WTC11 (cell line): ENCODE measurements around the gene NTN4. TPM values are rescaled to one million over a fixed set of nuclear protein-coding genes. Genes with fewer than 3 reads are reported as not detected.

Experiments
- ATAC-seq: fragments of 200-7000 bp; cut with Tn5 transposase; 2 replicates; pipeline ENCODE4 v1.10.0; 2021; ENCODE audit warnings: mild to moderate bottlenecking, moderate library complexity
- CTCF ChIA-PET: fragments of 300-600 bp; sonication (Branson Sonifier 250); formaldehyde crosslinking; loops from one replicate; lab custom pipeline; 2021; ENCODE audit warnings: antibody characterized with exemption; lab: Charles Lee
- POLR2A ChIA-PET: fragments of 350-600 bp; sonication (Branson Sonifier 250); formaldehyde crosslinking; loops from one replicate; lab custom pipeline; 2021; ENCODE audit warnings: antibody characterized with exemption; lab: Charles Lee
- DNase-seq: peaks from one replicate; pipeline ENCODE4 v3.0.0; 2021; ENCODE audit warnings: low spot score
- H3K27ac Mint-ChIP-seq: 2 replicates; pipeline ENCODE4 v1.8.0; 2021; ENCODE audit warnings: mixed read lengths
- H3K27me3 Mint-ChIP-seq: 2 replicates; pipeline ENCODE4 v1.8.0; 2021; ENCODE audit warnings: low read depth, mild to moderate bottlenecking, moderate library complexity, mixed read lengths
- H3K36me3 Mint-ChIP-seq: 2 replicates; pipeline ENCODE4 v1.8.0; 2021; ENCODE audit warnings: mixed read lengths
- H3K4me1 Mint-ChIP-seq: 2 replicates; pipeline ENCODE4 v1.8.0; 2022; ENCODE audit warnings: mixed read lengths
- H3K4me3 Mint-ChIP-seq: 2 replicates; pipeline ENCODE4 v1.8.0; 2021; ENCODE audit warnings: mild to moderate bottlenecking, moderate library complexity, mixed read lengths
- H3K9me3 Mint-ChIP-seq: 2 replicates; pipeline ENCODE4 v1.8.0; 2021; ENCODE audit warnings: mixed read lengths
- CREM ChIP-seq: sonication (generic); formaldehyde crosslinking; IDR thresholded peaks from 2 replicates; pipeline ENCODE4 v1.8.1; 2022; ENCODE audit warnings: mild to moderate bottlenecking, missing genetic modification reagents, moderate library complexity
- EMX1 ChIP-seq: fragments of 250-450 bp; sonication (Bioruptor Pico); IDR thresholded peaks from 2 replicates; pipeline ENCODE4 v1.8.0; 2021; ENCODE audit warnings: mild to moderate bottlenecking
- FOXP1 ChIP-seq: sonication (generic); formaldehyde crosslinking; IDR thresholded peaks from 2 replicates; pipeline ENCODE4 v1.8.0; 2022; ENCODE audit warnings: missing genetic modification reagents, mild to moderate bottlenecking, moderate library complexity, borderline replicate concordance
- GABPB1 ChIP-seq: sonication (generic); formaldehyde crosslinking; IDR thresholded peaks from 2 replicates; pipeline ENCODE4 v1.8.1; 2023; ENCODE audit warnings: mild to moderate bottlenecking, missing genetic modification reagents
- IRF2 ChIP-seq: sonication (generic); formaldehyde crosslinking; IDR thresholded peaks from 2 replicates; pipeline ENCODE4 v1.8.0; 2022; ENCODE audit warnings: low read depth, missing genetic modification reagents, borderline replicate concordance
- NFYB ChIP-seq: sonication (generic); formaldehyde crosslinking; conservative IDR thresholded peaks from 2 replicates; pipeline ENCODE4 v1.8.0; 2022; ENCODE audit warnings: low read depth, missing genetic modification reagents
- NR1H2 ChIP-seq: sonication (generic); formaldehyde crosslinking; IDR thresholded peaks from 2 replicates; pipeline ENCODE4 v1.9.0; 2021; ENCODE audit warnings: mild to moderate bottlenecking, moderate library complexity, missing genetic modification reagents
- SP1 ChIP-seq: sonication (generic); formaldehyde crosslinking; conservative IDR thresholded peaks from 2 replicates; pipeline ENCODE4 v1.8.1; 2022; ENCODE audit warnings: missing genetic modification reagents
- TP53 ChIP-seq: sonication (generic); formaldehyde crosslinking; IDR thresholded peaks from 2 replicates; pipeline ENCODE4 v1.8.1; 2023; ENCODE audit warnings: mild to moderate bottlenecking, missing genetic modification reagents
- ZNF232 ChIP-seq: sonication (generic); formaldehyde crosslinking; IDR thresholded peaks from 2 replicates; pipeline ENCODE4 v1.8.0; 2022; ENCODE audit warnings: mild to moderate bottlenecking, missing genetic modification reagents
- ZNF317 ChIP-seq: sonication (generic); formaldehyde crosslinking; IDR thresholded peaks from 2 replicates; pipeline ENCODE4 v1.8.1; 2023; ENCODE audit warnings: low read depth, mild to moderate bottlenecking, moderate library complexity, missing genetic modification reagents, borderline replicate concordance
- ZNF416 ChIP-seq: fragments of 250-450 bp; sonication (Bioruptor Pico); IDR thresholded peaks from 2 replicates; pipeline ENCODE4 v1.9.0; 2021; ENCODE audit warnings: mild to moderate bottlenecking, inconsistent platforms
- total RNA-seq: library from RNA; stranded (reverse); gene quantifications from 3 replicates; pipeline ENCODE4 v1.2.3, GENCODE V29; 2021
- TF ChIP-seq, protein P1 (sequence below): sonication (generic); formaldehyde crosslinking; IDR thresholded peaks from 2 replicates; pipeline ENCODE4 v1.8.1; 2022; ENCODE audit warnings: missing genetic modification reagents, borderline replicate concordance
- TF ChIP-seq, protein P2 (sequence below): sonication (generic); formaldehyde crosslinking; IDR thresholded peaks from 2 replicates; pipeline ENCODE4 v1.8.1; 2022; ENCODE audit warnings: mild to moderate bottlenecking, moderate library complexity, missing genetic modification reagents
- TF ChIP-seq, protein P3 (sequence below): sonication (generic); formaldehyde crosslinking; IDR thresholded peaks from 2 replicates; pipeline ENCODE4 v1.8.1; 2023; ENCODE audit warnings: mild to moderate bottlenecking, missing genetic modification reagents, moderate library complexity
- TF ChIP-seq, protein P4 (sequence below): sonication (generic); formaldehyde crosslinking; IDR thresholded peaks from 2 replicates; pipeline ENCODE4 v1.8.0; 2023; ENCODE audit warnings: missing genetic modification reagents
- TF ChIP-seq, protein P5 (sequence below): fragments of 250-450 bp; sonication (Bioruptor Pico); IDR thresholded peaks from 2 replicates; pipeline ENCODE4 v1.9.0; 2021; ENCODE audit warnings: mild to moderate bottlenecking
- TF ChIP-seq, protein P6 (sequence below): sonication (generic); formaldehyde crosslinking; IDR thresholded peaks from 2 replicates; pipeline ENCODE4 v1.8.1; 2022; ENCODE audit warnings: low read depth, mild to moderate bottlenecking, moderate library complexity, missing genetic modification reagents, borderline replicate concordance
- TF ChIP-seq, protein P7 (sequence below): sonication (generic); formaldehyde crosslinking; IDR thresholded peaks from 2 replicates; pipeline ENCODE4 v1.8.1; 2023; ENCODE audit warnings: mild to moderate bottlenecking, missing genetic modification reagents
- TF ChIP-seq, protein P8 (sequence below): sonication (generic); formaldehyde crosslinking; IDR thresholded peaks from 2 replicates; pipeline ENCODE4 v1.8.1; 2023; ENCODE audit warnings: mild to moderate bottlenecking, moderate library complexity, missing genetic modification reagents

NTN4 gene
- total RNA-seq, 1 experiment from 2014 or later, result 2.7 TPM

DNA sequence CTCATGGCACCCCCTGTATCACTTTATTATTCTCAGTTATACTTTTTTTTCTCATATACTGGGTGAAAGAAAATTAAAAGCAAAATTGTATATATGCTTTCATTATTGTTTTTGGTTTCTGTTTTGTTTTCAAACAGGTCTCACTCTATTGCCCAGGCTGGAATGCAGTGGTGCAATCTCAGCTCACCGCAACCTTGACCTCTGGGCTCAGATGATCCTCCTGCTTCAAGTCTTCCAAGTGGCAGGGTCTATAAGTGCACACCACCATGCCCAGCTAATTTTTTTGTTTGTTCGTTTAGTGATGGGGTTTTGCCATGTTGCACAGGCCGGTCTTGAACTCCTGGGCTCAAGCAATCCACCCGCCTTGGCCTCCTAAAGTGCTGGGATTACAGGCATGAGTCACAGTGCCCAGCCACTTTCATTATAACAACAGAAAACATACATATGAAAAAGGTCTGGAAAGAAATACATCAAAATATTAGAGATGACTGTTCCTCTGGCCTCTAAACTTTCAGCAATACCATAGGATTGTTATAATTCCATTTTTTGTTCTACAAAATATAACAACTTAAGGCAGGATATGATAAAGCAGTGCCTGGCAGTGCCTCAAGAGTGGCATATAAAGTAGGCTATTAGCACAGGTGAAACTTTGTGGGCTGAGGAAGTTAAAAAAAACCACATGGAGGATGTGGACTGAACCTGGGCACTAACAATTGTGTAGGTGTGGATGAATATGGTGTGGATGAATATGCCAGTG lies 5.8 kb upstream of the NTN4 start:
- DNase-seq, result no peak
- H3K27me3 Mint-ChIP-seq, result peaks cover 37% of the 10 kb centered on the region
- no peaks in the 10 kb centered on the region for H3K9me3 Mint-ChIP-seq
- no peak overlapping the region for H3K4me3 Mint-ChIP-seq
- no peak overlapping the region for H3K27ac Mint-ChIP-seq
- CTCF ChIA-PET, result interaction anchor here (1.4 kb wide), 1 partner anchor 18 kb away, joined by 4 read pairs; no protein-coding TSS in a partner anchor
- no peak for ATAC-seq
- H3K36me3 Mint-ChIP-seq, result no peaks in the 10 kb centered on the region
- POLR2A ChIA-PET, result no interaction called here
- TF ChIP-seq ZNF317 (CRISPR knock-in tag), result no peak
- no peak for TF ChIP-seq ZNF416 (CRISPR knock-in tag)
- TF ChIP-seq NR1H2 (CRISPR knock-in tag), result no peak
- TF ChIP-seq GABPB1, result peak; percentile 56; the same call in 1 of the 2 replicates
- TF ChIP-seq, protein P1, sequence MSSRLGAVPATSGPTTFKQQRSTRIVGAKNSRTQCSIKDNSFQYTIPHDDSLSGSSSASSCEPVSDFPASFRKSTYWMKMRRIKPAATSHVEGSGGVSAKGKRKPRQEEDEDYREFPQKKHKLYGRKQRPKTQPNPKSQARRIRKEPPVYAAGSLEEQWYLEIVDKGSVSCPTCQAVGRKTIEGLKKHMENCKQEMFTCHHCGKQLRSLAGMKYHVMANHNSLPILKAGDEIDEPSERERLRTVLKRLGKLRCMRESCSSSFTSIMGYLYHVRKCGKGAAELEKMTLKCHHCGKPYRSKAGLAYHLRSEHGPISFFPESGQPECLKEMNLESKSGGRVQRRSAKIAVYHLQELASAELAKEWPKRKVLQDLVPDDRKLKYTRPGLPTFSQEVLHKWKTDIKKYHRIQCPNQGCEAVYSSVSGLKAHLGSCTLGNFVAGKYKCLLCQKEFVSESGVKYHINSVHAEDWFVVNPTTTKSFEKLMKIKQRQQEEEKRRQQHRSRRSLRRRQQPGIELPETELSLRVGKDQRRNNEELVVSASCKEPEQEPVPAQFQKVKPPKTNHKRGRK (CRISPR knock-in tag), result no peak
- H3K4me1 Mint-ChIP-seq, result peaks cover 10% of the 10 kb centered on the region

DNA sequence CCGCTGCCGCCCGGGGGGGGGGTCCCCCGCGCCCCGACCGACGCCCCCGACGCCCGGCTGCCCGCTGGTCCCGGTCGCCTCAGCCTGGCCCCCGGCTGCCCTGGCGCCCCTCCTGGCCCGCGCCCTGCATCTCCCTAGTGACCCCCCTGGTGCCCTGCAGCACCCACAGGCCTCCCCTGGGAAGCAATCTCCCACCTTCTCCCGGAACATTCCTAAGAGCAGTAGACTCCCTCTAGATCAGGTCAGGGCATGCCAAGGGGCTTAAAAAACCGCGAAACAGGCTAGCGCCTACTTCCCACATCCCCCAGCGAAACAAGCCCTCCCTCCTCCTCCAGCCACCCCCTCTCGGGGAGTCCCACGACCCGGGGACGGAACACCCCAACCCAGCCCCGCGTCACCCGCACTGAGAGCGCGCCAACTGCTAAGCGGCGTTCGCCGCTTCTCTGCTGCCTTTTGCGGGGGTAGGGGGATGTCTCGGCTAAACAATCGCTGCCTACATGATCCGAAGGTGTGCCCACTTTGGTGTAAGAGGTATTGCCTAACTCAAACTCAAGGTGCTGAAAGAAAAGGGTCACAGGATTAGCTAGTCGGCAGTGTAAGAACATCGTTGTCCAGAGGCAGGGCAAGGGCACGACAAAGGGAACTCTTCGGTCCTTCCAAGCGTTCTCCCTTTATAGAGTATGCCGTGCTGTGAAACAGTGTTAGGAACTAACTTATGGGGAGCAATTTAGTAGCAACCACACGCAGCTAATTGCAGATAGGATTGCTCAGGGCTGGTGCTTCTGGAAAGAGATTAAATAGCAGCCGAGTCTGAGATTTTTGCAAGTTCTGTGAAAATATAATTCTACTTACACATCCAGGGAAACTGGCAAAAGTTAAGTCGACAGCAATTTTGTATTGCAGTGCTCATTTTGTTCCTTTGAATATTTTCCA lies 619 bp upstream of the NTN4 start:
- H3K27ac Mint-ChIP-seq, result no peak overlapping the region
- DNase-seq, result peak; percentile 42
- no peaks in the 10 kb centered on the region for H3K9me3 Mint-ChIP-seq
- H3K36me3 Mint-ChIP-seq, result no peaks in the 10 kb centered on the region
- peaks cover 77% of the 10 kb centered on the region for H3K27me3 Mint-ChIP-seq
- CTCF ChIA-PET, result interaction anchor here (1.0 kb wide), 1 partner anchor 257 kb away, joined by 3 read pairs; no protein-coding TSS in a partner anchor
- H3K4me1 Mint-ChIP-seq, result peaks cover 18% of the 10 kb centered on the region
- peak overlapping the region; percentile 81 for H3K4me3 Mint-ChIP-seq
- POLR2A ChIA-PET, result interaction anchor here (0.5 kb wide), 1 partner anchor 772 kb away, joined by 3 read pairs; no protein-coding TSS in a partner anchor
- peak; percentile 27 for ATAC-seq
- TF ChIP-seq, protein P2, sequence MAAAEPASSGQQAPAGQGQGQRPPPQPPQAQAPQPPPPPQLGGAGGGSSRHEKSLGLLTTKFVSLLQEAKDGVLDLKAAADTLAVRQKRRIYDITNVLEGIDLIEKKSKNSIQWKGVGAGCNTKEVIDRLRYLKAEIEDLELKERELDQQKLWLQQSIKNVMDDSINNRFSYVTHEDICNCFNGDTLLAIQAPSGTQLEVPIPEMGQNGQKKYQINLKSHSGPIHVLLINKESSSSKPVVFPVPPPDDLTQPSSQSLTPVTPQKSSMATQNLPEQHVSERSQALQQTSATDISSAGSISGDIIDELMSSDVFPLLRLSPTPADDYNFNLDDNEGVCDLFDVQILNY, result no peak
- TF ChIP-seq, protein P3, sequence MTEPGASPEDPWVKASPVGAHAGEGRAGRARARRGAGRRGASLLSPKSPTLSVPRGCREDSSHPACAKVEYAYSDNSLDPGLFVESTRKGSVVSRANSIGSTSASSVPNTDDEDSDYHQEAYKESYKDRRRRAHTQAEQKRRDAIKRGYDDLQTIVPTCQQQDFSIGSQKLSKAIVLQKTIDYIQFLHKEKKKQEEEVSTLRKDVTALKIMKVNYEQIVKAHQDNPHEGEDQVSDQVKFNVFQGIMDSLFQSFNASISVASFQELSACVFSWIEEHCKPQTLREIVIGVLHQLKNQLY, result no peak
- TF ChIP-seq ZNF232 (CRISPR knock-in tag) (no peak), SP1 (CRISPR knock-in tag) (0 out of 2 replicates have a peak, but pooled peaks have one; percentile 32), TP53 (no peak), CREM (CRISPR knock-in tag) (no peak), FOXP1 (CRISPR knock-in tag) (no peak), EMX1 (no peak), IRF2 (no peak), NFYB (CRISPR knock-in tag) (no peak)
- TF ChIP-seq, protein P4, sequence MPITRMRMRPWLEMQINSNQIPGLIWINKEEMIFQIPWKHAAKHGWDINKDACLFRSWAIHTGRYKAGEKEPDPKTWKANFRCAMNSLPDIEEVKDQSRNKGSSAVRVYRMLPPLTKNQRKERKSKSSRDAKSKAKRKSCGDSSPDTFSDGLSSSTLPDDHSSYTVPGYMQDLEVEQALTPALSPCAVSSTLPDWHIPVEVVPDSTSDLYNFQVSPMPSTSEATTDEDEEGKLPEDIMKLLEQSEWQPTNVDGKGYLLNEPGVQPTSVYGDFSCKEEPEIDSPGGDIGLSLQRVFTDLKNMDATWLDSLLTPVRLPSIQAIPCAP (CRISPR knock-in tag), result no peak
- TF ChIP-seq, protein P5, sequence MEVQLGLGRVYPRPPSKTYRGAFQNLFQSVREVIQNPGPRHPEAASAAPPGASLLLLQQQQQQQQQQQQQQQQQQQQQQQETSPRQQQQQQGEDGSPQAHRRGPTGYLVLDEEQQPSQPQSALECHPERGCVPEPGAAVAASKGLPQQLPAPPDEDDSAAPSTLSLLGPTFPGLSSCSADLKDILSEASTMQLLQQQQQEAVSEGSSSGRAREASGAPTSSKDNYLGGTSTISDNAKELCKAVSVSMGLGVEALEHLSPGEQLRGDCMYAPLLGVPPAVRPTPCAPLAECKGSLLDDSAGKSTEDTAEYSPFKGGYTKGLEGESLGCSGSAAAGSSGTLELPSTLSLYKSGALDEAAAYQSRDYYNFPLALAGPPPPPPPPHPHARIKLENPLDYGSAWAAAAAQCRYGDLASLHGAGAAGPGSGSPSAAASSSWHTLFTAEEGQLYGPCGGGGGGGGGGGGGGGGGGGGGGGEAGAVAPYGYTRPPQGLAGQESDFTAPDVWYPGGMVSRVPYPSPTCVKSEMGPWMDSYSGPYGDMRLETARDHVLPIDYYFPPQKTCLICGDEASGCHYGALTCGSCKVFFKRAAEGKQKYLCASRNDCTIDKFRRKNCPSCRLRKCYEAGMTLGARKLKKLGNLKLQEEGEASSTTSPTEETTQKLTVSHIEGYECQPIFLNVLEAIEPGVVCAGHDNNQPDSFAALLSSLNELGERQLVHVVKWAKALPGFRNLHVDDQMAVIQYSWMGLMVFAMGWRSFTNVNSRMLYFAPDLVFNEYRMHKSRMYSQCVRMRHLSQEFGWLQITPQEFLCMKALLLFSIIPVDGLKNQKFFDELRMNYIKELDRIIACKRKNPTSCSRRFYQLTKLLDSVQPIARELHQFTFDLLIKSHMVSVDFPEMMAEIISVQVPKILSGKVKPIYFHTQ (CRISPR knock-in tag), result no peak
- TF ChIP-seq, protein P6, sequence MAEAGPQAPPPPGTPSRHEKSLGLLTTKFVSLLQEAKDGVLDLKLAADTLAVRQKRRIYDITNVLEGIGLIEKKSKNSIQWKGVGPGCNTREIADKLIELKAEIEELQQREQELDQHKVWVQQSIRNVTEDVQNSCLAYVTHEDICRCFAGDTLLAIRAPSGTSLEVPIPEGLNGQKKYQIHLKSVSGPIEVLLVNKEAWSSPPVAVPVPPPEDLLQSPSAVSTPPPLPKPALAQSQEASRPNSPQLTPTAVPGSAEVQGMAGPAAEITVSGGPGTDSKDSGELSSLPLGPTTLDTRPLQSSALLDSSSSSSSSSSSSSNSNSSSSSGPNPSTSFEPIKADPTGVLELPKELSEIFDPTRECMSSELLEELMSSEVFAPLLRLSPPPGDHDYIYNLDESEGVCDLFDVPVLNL (CRISPR knock-in tag), result no peak
- TF ChIP-seq, protein P7, sequence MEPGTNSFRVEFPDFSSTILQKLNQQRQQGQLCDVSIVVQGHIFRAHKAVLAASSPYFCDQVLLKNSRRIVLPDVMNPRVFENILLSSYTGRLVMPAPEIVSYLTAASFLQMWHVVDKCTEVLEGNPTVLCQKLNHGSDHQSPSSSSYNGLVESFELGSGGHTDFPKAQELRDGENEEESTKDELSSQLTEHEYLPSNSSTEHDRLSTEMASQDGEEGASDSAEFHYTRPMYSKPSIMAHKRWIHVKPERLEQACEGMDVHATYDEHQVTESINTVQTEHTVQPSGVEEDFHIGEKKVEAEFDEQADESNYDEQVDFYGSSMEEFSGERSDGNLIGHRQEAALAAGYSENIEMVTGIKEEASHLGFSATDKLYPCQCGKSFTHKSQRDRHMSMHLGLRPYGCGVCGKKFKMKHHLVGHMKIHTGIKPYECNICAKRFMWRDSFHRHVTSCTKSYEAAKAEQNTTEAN (CRISPR knock-in tag), result peak; percentile 58; the same call in 1 of the 2 replicates
- TF ChIP-seq, protein P8, sequence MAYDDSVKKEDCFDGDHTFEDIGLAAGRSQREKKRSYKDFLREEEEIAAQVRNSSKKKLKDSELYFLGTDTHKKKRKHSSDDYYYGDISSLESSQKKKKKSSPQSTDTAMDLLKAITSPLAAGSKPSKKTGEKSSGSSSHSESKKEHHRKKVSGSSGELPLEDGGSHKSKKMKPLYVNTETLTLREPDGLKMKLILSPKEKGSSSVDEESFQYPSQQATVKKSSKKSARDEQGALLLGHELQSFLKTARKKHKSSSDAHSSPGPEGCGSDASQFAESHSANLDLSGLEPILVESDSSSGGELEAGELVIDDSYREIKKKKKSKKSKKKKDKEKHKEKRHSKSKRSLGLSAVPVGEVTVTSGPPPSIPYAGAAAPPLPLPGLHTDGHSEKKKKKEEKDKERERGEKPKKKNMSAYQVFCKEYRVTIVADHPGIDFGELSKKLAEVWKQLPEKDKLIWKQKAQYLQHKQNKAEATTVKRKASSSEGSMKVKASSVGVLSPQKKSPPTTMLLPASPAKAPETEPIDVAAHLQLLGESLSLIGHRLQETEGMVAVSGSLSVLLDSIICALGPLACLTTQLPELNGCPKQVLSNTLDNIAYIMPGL (CRISPR knock-in tag), result 0 out of 2 replicates have a peak, but pooled peaks have one; percentile 28
